ENCODE measurements around the gene SERPINC1. TPM values are rescaled to one million over a fixed set of nuclear protein-coding genes. Genes with fewer than 3 reads are reported as not detected.
"Not testable (repeated sequence)": the region's sequence is repeated elsewhere in the genome, so short reads cannot be mapped to it uniquely, and the experiment has no call there.

SERPINC1 gene
- total RNA-seq, 2 donors from 2014 or later, result 0.31 TPM; not detected in 1

- H3K27me3 ChIP-seq, result no peaks in the 10 kb centered on the region
- TF ChIP-seq CTCF (IDR thresholded peaks at IDR 0.05), result no peak
Measured at GRCh38 chr1:173946380-173946921, 29.3 kb upstream of the SERPINC1 start.

GRCh38 chr1:173937062-173937461 lies 19.9 kb upstream of the SERPINC1 start:
- Histone ChIP-seq H3K36me3 (peaks cover 51% of the 10 kb centered on the region), H3K4me1 (no peaks in the 10 kb centered on the region), H3K27me3 (no peaks in the 10 kb centered on the region), H3K9me3 (no peaks in the 10 kb centered on the region), H3K27ac (no peak overlapping the region), H3K4me3 (no peak overlapping the region)
- no peak for TF ChIP-seq CTCF (IDR thresholded peaks at IDR 0.05)
- DNase-seq (ENCODE audit: low spot score), result no peak

More at GRCh38 chr1:173946380-173946921, 29.3 kb upstream of the SERPINC1 start:
- Histone ChIP-seq H3K27ac (no peak overlapping the region), H3K36me3 (peaks cover 98% of the 10 kb centered on the region), H3K4me1 (no peaks in the 10 kb centered on the region), H3K4me3 (no peak overlapping the region), H3K9me3 (no peaks in the 10 kb centered on the region)
- DNase-seq (ENCODE audit: low spot score), result no peak

GRCh38 chr1:173934440-173934839 lies 17.3 kb upstream of the SERPINC1 start:
- no peaks in the 10 kb centered on the region for H3K27me3 ChIP-seq
- no peaks in the 10 kb centered on the region for H3K9me3 ChIP-seq
- no peak for TF ChIP-seq CTCF (IDR thresholded peaks at IDR 0.05)
- no peak for DNase-seq (ENCODE audit: low spot score)
- H3K36me3 ChIP-seq, result peaks cover 26% of the 10 kb centered on the region
- H3K27ac ChIP-seq, result no peak overlapping the region
- H3K4me1 ChIP-seq, result no peaks in the 10 kb centered on the region
- H3K4me3 ChIP-seq, result no peak overlapping the region

- not testable (repeated sequence) for H3K9me3 ChIP-seq; H3K27me3 ChIP-seq; H3K36me3 ChIP-seq; H3K27ac ChIP-seq; H3K4me1 ChIP-seq; DNase-seq (ENCODE audit: low spot score); H3K4me3 ChIP-seq
Measured at GRCh38 chr1:173930541-173930940, 13.4 kb upstream of the SERPINC1 start.

- no peak for TF ChIP-seq CTCF (IDR thresholded peaks at IDR 0.05)
- no peak for DNase-seq (ENCODE audit: low spot score)
Measured at GRCh38 chr1:173925306-173926242, 8.4 kb upstream of the SERPINC1 start.

GRCh38 chr1:173920861-173921260 lies 3.7 kb upstream of the SERPINC1 start:
- no peak overlapping the region for H3K4me3 ChIP-seq
- H3K27ac ChIP-seq, result no peak overlapping the region
- no peaks in the 10 kb centered on the region for H3K9me3 ChIP-seq
- no peaks in the 10 kb centered on the region for H3K36me3 ChIP-seq
- H3K4me1 ChIP-seq, result no peaks in the 10 kb centered on the region
- DNase-seq (ENCODE audit: low spot score), result no peak
- no peaks in the 10 kb centered on the region for H3K27me3 ChIP-seq
- no peak for TF ChIP-seq CTCF (IDR thresholded peaks at IDR 0.05)

More at GRCh38 chr1:173925306-173926242, 8.4 kb upstream of the SERPINC1 start:
- Histone ChIP-seq H3K27ac (no peak overlapping the region), H3K27me3 (no peaks in the 10 kb centered on the region), H3K9me3 (no peaks in the 10 kb centered on the region), H3K4me1 (no peaks in the 10 kb centered on the region), H3K36me3 (no peaks in the 10 kb centered on the region), H3K4me3 (no peak overlapping the region)

Measured in right atrium auricular region (tissue), 2 donors.